Activated CD4-positive, alpha-beta T cell treated with anti-CD3 and anti-CD28 coated beads, Interleukin-2, amount 50 U/mL, for 4 hours (primary cell): Measurements from ENCODE around the gene DNLZ.
"Not testable (repeated sequence)": the region's sequence is repeated elsewhere in the genome, so short reads cannot be mapped to it uniquely, and the experiment has no call there.

Experiments used
- DNase-seq, 2 experiments: peaks; one replicate each; pipeline ENCODE4 v3.0.0-alpha.2; 2020

DNLZ gene

DNA sequence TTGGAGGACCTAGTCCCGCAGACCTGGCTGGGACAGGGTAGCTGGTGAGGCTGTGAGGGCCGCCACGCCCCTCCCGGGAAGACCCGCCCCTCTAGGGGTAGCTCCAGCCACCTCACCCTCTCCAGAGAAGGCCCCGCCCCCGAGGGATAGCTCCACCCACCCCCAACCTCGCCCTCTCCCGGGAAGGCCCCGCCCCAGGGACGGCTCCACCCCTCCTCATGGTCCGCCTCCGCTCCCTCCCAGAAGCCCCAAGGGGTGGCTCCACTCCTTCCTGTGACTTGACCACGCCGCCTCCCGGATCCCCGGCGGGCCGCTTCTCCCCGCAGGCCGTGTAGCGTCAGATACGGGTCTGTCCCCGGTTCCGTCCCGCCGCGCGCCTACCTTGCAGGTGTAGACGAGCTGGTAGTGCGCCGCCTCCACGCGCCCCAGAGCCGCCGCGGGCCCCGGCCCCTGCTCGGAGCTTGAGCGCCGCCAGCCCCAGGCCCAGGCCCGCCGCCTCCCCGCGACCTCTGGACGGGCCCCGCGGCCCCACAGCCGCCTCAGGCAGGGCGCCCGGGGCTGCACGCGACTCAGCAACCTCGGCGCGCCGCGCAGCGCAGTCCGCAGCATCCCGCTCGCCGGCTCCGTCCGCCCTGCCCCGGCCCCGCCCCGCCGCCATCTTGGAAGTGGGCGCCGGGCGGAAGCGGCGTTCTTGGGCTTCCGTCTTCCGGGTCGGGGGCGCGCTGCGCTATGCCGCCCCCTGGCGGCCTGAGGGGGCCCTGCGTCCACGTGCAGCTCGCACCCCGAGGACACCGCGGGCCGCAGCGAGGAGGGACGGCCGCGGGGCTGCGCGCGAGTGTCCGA is at the start of gene DNLZ:
Gene DNLZ, minus strand, starts transcription at position 639 of the 843 bp plus-strand sequence. Its CDS starts 30 bp downstream, at position 609.
- DNase-seq = peak; percentile 96

DNA sequence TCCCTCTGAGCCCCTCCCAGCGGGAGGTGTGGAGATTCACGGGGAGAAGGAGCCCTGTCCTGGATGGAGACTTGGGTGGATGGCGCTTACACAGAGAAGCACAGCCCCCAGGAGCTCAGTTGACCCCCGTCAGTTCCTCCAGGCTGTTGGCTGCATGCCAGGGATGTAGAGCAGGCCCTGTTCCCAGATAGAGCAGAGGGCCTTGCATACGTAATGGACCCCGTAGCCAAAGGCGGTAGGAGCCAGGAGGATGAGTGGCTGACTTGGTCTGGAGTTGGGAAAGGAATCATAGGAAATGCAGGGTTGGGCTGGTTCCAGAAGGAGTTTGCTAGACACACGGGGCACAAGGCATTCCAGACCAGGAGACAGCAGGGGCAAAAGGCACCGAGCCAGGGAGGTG is 49.4 kb upstream of the DNLZ start:
- DNase-seq = no peak

DNA sequence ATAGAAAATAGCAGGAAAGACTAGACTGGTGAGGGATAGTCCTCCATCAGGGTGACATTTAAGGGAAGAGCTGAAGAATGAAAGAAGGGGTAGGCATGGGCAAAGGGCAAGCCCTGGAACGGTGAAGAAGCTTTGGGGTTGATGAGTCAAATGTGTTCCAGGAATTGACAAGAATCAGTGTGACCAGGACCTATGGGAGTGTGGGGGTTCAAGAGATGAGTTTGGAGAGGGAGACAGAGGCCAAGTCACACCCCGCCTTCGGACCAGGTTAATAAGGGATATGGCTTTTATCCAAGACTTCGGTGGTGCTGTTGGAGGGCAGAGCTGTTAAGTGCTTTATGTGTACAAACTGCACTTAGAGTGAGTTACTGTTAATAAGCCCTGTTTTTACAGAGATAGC is 47.8 kb upstream of the DNLZ start:
- DNase-seq = no peak

DNA sequence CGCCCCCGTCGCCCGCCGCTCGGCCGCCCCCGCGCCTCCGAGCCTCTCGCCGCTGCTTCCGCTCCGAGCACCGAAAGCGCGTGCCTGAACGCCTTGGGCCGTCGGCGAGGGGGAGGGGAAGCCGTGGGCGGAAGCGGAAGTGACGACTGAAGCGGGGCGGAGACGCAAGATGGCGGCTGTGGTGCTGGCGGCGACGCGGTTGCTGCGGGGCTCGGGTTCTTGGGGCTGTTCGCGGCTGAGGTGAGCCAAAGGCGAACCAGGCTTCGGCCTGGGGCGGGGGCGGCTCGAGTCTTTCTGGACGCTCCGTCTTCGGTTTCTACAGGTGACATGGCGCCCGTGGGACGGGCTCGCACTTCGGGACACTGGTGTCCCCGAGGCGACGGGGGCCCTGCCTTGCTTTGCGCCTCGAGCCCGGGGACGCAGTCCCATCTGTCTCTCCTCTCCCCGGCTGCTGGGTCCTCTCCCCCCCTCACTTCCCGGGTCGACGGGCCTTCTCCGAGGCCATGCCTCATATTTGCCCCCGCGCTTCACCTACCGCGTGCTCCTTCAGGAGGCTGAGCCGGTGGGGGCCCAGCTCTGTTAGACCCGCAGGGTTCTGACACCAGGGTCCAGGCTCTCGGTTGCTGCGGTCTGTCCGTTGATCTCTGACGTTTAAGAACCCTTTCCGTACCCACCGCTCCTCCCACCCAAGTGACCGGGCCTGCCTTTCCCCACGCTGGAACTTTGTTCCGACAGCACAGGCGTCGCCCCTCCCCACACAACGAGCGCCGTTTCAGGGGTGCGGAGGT is 47.1 kb upstream of the DNLZ start, which contains the start of the genes ENTR1 and PMPCA:
Gene ENTR1, minus strand, starts transcription at position 115 of the 788 bp plus-strand sequence. CDS start 217 bp downstream, outside the sequence.
Gene PMPCA, plus strand, starts transcription at position 159 of the 788 bp plus-strand sequence. Its CDS starts 11 bp downstream, at position 170.
- DNase-seq = peak; percentile 97 to 98

DNA sequence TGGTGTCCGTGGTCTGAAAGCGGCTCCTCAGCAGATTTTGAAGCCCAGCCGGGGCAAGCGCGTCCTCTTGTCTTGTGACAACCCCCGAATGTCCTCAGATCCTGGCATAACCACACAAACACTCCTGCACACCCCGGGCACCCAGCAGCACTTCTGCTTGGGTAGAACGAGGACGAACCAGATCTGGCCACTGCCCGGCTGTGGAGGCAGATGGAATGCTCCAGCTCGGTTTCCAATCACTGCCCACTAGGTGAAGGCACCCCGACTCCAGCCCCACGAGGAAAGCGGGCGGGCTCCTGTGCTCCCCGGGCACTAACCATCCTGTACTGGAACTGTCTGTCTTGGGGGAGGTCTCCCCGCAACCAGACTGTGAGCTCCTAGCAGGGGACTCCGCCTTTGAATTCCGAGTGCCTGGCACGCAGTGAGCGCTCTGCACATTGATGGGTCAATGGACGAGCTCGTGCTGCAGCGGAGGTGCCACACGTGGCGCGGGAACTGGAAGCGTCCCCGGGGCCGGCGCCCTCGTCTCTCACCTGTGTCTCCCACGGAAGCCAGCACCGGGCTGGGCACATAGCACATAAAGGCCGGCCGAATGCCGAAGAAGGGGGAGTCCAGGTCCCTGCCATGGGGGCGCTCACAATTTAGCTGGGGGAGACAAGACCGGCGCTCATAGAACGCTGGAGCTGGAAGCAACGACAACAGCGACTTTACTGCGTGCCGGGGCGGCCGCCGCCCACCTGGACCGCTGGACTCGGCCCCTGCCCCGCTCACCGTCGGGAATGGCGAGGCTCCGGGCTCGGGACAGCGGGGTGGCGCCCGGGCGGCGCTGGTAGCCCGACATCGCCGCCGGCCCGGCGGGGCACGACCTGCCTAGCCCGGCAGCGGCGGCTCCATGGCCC is 46.3 kb upstream of the DNLZ start:
- DNase-seq = peak; percentile 22 to 28

DNA sequence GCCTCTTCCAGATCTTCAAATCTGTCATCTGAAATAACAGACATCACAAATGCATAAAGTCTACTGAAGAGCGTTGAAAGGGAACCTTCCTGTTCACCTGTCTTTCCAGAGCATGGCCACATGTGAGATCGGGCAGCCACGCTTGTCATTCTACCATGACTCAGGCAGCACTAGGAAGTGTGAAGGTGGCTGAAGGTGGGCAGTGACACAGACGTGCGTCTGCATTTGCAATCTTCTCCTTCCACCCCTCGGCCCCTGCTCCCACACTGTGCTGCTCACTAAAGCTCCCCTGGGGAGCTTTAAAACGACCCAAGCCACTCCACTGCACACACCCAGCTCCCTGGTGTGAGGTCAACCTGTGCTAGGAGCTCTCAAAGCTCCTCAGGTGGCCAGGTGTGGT is 44.4 kb upstream of the DNLZ start:
- no peak for DNase-seq

DNA sequence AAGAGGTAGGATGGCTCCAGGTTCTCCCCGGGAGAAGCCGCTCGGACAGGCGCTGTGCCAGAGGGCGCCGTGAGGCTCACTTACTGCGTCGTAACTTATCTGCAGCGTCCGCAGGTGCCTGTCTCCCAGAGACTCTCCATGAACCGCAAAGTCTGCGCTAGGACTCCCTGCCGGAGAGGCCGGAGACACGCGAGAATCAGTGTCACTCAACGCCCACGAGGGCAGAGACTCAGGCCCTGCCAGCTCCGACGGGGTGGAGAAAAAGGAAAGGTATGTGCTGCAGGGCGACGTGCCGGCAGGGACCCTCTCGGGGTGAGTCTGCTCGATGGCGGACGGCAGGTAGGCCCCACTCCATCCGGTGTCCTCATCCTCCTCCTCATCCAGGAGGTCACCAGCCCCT is 43.5 kb upstream of the DNLZ start:
- DNase-seq = not testable (repeated sequence)

DNA sequence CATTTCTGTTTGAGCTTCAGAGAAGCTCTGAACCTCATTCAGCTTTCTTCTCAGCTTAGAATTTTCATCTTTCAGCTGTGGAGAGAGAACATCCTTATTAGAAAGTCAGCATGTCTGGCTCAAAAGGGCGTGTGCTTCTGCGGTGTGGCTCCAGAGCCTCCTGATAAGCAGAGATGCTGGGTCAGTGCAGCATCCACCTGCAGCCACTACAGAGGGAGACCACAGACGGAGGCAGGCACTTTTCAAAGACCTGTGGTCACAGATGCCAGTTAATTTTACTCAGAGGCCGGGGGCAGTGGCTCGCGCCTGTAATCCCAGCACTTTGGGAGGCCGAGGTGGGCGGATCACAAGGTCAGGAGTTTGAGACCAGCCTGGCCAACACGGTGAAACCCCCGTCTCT is 42.4 kb upstream of the DNLZ start:
- not testable (repeated sequence) for DNase-seq

DNA sequence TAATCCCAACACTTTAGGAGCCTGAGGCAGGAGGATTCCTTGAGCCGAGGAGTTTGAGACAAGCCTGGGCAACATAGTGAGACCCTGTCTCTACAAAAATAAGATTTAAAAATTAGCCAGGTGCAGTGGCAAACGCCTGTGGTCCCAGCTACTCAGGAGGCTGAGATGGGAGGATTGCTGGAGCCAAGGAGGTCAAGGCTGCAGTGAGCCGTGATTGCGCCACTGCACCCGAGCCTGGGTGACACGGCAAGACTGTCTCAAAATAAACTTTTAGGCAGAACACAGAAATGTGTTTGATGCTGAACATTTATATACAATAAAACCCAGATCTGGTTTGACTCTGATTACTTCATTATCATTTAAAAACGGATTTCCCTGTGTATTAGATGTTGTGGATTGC is 41.9 kb upstream of the DNLZ start:
- DNase-seq = no peak

DNA sequence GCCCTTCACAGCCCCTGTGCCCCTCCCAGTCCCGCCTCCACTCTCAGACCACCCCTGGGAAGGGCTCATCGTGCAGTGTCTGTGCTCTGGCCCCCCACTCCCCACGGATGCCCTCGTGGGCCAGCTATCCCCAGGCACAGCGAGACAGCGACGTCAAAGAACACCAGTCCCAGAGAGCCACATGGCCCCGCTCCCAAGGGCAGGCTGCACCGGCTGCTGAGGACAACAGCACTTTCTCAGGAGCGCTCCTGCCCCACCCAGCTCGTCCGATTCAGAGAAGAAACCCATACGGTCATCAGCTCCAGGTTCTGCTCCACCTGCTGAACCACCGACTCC is 41.2 kb upstream of the DNLZ start:
- DNase-seq = no peak

DNA sequence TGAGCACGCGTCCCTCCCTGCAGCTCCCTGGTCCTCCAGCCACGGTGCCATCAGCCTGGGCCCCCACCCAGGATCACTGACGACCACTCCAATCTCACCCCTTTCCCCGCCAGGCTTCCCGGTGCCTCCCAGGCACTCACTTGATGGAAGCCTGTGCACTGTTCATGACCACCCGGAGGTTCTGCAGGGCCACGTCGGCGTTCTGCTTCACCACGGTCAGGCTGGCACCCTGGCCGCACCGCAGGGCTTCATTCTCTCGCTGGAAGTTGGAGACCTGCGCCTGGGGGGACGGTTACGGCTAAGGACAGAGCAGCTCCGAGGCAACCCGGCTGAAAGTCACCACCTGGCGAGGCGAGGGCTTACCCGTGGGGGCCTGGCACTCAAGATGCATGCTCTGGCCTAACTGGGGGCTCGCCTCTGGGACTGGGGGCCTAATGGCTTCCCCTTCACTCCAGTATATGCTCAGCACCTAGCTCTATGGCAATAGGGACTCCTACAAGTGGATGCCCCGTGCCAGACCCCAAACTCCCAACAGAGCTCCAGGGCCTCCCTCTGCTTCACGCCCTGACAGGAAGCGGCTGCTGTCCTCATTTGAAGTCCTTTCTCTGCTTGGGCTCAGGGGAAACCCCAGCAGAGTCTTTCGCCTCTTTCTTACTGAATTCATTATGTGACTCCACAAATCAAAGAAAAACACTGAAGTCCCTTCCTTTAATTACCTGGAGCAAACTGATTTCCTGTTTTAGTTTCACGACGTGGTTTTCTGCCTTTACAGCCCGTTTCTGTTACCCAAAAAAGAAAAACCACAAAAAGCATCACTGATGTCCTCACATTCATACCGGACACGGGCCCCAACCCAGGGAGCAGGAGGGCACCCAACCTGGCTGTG is 40.6 kb upstream of the DNLZ start:
- no peak for DNase-seq

DNA sequence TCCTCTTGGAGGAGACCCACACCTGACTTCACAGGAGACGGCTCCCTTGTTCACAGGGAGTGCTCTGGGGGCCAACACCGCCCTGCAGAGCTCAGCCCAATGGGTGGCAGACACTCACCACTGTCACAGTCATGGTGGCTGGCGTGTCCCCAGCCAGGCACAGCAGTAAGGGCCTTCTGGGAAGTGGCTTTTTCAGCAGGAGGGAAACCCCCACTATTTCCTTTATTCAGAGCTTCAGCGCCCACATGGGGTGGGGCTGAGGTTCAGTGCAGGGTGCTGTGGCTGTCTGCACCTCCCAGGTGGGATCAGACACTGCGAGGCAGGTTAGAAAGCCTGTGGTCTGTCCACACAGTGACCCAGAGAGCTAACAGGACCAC is 40.0 kb upstream of the DNLZ start:
- peak; percentile 71 to 78 for DNase-seq

DNA sequence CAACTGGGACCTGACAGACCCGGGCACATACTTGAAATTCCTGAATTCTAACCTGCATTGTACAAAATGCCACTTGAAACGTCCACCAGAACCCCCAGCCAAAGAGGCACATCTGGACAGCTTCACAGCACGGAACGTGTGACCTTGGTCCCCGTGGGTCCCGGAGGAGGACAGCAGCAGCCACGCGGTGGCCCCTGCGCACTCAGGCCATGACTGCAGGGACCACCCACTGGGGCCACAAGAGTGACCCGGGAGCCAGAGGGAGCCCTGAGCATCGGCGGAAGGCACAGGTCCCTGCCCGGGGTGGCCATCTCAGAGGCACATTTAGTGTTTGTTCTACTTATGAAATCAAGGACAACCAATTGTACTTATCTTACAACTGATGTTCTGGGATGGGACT is 38.5 kb upstream of the DNLZ start:
- no peak for DNase-seq

DNA sequence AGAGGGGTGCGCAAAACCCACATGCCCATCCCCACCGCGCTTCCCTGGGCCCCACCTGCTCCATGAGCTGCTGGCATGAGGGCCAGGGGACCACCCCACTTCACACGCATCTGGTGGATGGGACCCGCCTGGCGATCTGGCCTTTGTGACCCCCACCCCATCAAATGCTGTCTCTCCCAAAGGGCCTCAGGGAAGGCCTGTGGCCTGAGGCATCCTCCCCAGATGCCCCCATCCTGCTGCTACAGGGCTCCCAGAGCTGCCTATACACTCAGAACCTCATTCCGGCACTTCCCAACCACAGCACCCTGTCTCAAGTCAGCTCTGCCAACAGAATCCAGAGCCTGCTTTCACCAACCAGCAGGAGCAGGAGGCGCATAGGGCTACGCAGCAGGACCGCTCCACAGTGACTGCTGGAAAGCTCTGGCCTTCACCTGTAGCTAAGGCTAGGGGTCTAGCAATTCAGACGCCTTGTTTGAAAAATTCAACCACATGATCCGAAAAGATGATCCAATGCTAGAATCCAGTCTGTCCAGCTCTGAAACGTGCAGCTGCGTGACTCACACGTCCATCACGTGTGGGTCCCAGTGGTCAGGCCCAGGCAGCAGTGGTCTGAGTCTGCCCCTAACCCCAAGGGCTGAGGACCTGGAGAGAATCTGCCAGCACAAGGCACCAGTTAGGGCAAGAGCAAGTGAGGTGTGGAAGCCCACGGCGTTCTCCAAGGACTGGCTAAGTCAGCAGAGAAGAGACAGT is 37.8 kb upstream of the DNLZ start:
- DNase-seq = no peak

DNA sequence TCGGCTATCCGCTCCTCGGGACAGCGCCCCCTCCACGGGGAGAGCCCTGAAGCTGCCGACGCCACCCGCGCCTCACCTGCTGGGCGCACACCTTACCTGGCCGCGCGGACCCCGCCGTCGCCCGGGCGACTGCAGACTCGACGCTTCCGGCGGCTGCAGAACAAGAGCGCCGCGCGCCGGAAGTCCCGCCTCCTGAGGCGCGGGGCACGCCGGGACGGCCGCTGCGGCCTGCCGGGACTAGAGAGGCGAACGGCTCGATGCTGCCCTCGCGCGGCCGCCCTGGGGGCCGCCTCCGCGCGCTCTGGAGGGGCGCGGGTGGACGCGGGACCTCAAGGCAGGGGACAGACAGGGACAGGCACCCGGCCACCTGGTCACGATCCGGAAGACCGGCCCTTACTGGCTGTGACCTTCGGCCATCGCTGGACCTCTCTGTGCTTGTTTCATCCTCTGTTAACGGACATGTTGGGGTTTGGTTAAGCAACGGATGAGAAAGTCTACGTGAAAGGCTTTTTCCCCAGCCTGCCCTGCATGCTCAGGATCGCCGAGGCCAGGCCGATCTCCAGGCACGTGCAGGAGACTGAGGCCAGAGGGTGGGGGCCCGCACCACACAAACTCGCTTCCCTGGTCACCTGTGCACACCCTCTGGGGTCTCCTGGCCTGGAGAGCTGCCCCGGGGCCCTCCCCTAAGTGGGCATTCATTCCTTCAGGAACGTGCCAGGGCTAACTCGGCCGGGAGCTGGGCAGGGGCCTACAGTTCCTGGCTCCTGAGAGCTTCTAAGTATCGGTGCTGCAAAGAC is 36.7 kb upstream of the DNLZ start, which contains the start of gene SNAPC4:
Gene SNAPC4, minus strand, starts transcription at position 133 of the 797 bp plus-strand sequence. CDS start 1,742 bp downstream, outside the sequence.
- peak; percentile 79 to 80 for DNase-seq

DNA sequence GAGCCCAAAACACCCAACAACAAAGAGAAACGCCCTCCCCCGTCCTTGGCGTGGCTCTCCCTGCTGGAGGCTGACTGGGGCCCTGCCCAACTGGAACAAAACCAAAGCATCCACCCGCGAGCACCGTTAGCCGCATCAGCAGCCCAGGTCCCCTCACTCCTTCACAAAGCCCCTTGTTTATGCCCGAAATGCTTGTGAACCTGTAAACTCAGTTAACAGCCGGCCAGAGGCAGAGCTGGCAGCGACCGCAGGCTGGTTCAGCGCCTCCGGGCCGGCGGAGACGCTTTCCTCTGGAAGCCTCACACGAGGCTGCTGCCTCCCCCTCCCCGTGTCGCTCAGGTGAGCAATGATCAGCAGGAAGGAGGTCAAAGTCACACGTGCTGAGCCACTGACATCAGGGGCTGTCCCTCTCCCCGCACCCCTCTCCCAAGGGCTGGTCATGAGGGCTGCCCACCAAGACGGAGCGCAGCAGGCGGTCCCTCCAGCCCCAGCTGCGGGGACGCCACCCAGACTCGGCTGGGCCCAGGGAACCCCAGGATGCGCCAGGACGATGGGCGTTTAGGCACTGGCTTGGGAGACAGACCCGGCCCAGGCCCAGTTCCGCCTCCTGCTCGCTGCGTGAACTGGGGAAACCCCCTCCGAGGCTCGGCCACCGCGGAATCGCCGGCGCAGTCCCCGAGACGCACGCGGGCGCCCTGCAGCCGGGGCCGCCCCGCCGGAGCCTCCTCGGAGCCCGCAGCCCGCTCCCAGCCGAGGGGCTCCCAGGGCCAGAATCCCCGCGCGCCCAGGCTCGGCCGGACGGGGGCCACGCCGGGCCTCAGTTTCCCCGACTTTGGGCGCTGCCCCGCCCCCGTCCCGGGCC is 35.9 kb upstream of the DNLZ start:
- DNase-seq = peak; percentile 31 to 33

DNA sequence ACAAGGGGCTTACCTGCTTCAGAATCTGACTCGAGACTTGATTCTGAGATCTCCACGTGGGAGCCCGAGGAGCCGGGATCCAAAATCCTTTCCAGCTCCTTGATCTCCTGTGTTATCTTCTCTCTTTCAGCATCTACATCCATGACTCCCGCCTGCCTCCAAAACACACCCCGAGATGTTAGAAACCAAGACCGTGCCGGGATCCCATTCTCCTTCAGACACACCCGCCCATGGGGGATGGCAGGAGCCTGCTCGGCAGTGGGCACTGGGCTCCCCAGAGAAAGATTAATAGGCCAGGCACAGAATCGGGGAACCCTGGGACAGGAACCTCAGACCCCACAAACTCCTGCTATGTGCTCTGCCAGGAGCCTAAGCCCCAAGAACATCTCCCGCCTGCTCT is 34.7 kb upstream of the DNLZ start:
- DNase-seq = no peak

DNA sequence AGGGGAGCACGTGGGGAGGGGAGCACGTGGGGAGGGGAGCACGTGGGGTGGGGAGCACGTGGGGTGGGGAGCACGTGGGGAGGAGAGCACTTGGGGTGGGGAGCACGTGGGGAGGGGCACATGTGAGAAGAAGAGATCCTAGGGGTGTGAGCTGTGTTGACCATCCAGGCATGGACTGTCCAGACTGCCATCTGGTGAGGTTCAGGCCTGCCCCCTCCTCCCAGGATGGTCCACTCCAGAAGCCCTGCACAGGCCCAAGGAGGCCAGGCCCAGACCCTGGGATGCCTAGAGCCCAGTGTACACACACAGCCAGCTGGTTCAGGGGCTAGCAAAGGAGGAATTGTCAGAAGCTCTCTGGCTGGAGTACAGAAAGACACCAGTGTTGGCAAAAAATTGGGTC is 34.1 kb upstream of the DNLZ start:
- no peak for DNase-seq

DNA sequence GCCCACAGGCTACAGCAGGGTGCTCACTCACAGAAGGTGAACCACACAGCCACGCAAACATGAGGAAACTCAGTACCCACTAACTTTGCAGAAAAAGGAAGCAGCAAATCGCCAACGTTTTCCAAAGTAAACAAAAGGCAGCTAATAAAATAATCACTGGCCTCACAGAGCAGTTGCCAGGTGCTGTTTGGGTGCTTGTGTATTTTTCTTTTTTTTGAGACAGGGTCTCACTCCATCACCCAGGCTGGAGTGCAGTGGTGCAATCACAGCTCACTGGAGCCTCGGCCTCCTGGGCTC is 32.6 kb upstream of the DNLZ start:
- DNase-seq = no peak
